Activated CD8-positive, alpha-beta memory T cell treated with anti-CD3 and anti-CD28 coated beads for 4 hours (primary cell): Measurements from ENCODE around the gene PPAT.
"Not testable (repeated sequence)": the region's sequence is repeated elsewhere in the genome, so short reads cannot be mapped to it uniquely, and the experiment has no call there.

Source experiments
- DNase-seq, 2 donors: peaks; one replicate each; pipeline ENCODE4 v3.0.0-alpha.2; 2020; ENCODE audit warnings: low read depth in 2 of 2

The PPAT gene

DNA sequence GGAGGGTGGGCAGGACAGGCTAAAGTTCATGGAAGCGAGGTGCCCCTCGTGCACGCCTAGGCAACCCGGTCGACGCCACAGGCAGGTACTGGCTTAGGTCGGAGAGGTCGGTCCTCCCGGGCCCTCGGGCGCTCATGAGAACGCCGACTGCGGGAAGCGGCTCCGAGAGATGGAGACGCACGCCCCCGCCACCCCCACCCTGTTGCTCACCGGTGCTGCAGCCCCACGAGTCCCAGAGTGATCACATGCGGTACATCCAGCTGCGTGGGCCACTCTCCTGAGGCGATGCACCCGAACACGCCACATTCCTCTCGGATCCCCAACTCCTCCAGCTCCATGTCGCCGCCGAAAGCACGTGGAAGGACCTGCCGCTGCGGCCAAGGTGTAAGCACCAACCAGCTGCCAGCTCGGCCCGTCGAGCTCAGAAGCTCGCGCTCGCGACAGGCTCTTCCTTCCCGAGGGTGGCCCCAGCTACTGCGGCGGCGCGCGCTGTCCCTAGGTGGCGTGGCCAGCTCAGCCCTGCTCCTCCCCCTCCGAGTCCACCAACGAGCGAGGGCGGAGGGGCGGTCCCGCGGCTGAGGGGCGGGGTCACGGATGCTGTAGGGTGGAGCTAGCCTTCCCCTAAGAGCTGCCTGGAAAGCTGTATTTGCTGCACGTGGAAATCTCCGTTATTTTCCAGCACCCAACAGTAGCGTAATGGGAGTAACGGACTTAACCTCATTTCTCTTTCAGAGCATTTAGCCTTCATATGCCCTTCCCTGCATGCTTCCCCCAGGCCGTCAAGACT lies at the start of gene PPAT:
Gene PPAT, minus strand, starts transcription at position 476 of the 787 bp plus-strand sequence. Its CDS starts 138 bp downstream, at position 338.
- DNase-seq, result peak; percentile 97

GRCh38 chr4:56480691-56481090 lies 45.3 kb upstream of the PPAT start:
- no peak for DNase-seq

DNA sequence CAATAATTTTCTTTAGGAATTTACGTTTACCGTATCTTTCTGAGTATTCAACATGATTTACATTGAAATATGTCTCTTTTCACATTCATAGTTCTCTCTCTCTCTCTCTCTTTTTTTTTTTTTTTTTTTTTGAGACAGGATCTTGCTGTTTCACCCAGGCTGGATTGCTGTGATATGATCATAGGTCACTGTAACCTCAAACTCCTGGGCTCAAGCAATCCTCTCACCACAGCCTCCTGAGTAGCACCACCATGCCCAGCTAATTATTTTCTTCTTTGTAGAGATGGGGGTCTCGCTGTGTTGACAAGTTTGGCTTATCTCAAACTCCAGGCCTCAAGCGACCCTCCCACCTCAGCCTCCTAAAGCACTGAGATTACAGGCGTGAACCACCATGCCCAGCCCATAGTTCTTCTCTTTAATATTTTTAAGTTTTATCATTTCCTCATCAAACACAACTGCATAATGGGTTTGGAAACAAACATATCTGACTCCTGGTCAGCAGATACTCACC lies 41.8 kb upstream of the PPAT start:
- DNase-seq, result no peak

- no peak for DNase-seq
Measured at GRCh38 chr4:56475917-56476316, 40.5 kb upstream of the PPAT start.

DNA sequence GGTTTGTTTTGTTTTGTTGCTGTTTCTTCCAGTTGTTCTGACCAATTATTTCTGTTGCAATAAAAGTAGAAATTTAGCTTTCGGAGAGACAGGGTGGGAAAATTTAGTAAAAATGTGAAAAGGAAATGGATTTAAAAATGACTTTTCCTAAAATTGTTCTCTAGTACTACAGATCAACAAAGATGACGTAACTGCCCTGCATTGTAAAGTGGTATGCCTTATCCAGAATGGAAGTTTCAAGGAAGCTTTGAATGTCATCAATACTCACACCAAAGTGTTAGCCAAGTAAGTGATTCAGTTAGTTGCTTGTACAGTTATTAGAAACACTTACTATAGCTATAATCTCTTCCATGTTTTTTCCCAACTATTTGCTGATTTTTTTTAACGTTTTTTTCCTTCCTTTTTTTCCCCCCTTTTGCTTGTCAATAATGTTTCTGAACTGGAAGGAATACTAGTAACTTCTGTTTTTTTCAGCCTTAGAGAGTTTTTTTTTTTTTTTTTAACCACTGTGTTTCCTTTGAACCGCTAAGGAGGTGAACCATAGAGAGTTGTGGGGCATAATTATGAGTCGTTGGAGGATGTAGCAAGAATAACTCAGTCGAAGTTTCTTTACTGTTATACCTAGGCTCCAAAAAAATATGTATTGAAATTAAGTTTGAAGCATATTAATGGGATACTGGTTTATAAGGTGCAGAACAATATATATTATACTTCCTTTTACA lies 34.2 kb upstream of the PPAT start:
- DNase-seq, result no peak

DNA sequence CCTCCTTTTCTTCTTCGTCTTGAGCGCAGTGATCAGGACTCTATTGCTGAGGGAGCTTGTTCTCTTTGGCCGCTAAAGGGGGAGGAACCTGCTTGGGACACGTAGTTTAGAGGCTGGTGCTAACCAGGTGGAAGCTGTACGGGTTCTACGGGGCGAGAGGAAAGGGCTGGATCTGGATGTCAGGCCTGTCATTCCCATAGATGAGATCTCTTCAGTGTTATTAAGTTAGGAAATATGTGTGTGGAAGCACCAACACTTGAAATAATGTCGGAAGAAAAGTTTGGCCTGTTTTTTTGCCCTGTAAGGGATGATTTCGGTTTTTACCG lies 32.6 kb upstream of the PPAT start:
- DNase-seq, result peak in 1 of 2 donors; percentile 2

DNA sequence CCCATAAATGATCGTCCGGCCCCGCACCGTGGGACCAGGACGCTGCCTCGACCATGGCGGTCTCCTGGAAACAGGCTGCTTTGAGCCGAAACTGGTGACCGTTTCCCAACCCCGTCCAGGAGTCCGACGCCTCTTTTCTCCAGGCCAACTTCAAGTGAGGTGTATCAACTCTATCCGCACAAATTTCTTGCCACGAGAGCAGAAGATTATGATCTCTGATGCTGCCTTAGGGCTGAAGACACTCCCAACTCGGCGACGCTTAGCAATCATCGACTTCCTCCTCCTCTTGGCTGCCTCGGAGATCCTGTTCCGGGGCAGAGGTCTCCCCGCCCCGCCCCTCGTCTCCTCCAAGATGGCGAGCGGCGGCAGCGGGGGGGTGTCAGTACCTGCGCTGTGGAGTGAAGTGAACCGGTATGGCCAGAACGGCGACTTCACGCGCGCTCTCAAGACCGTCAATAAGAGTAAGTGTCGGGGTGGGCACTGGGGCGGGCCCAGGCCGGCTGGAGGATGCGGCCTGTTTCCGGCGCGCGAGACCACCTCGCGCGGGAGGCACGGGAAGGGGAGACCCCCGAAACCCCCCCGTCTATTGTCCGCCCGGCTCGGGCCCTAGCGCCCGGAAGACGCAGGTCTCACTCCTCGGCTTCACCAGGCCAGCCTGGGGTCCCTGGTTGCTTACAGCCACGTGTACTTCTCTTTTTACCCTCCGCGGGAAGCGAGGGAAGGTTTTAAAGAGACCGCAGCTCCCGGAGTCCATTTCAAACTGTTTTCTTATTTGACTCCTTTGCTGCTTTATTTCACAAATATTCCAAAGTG lies 32.1 kb upstream of the PPAT start, which contains the start of gene SRP72:
Gene SRP72, plus strand, starts transcription at position 334 of the 813 bp plus-strand sequence. Its CDS starts 19 bp downstream, at position 353.
- peak; percentile 78 to 81 for DNase-seq

- DNase-seq, result no peak
Measured at GRCh38 chr4:56466910-56467283, 31.5 kb upstream of the PPAT start.

- not testable (repeated sequence) for DNase-seq
Measured at GRCh38 chr4:56466296-56466761, 30.9 kb upstream of the PPAT start.

DNA sequence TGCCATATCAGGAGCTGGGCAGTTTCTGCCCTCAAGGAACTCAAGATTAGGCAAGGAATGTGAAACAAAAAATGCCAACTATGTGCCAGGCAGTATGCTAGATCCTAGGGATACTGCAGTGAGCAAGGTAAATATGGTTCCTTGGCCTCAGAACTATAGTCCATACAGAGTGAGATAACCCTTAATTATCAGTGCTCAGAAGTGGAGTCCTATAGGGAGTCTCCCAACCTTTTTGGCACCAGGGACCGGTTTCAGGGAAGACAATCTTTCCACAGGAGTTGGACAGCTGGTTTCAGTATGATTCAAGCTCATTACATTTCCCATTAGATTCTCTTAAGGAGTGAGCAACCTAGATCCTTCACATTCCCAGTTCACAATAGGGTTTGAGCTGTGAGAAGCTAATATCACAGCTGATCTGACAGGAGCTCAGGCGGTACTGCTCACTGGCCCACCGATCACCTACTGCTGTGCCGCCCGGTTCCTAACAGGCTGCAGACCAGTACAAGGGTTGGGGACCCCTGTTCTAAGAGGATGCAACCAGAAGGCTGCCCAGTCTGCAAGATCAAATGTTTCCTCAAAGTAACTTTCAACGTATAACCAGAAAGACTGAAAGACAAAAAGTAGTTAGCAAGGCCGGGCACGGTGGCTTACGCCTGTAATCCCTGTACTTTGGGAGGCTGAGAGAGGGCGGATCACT lies 30.3 kb upstream of the PPAT start:
- DNase-seq, result no peak

GRCh38 chr4:56464581-56464980 lies 29.2 kb upstream of the PPAT start:
- no peak for DNase-seq

DNA sequence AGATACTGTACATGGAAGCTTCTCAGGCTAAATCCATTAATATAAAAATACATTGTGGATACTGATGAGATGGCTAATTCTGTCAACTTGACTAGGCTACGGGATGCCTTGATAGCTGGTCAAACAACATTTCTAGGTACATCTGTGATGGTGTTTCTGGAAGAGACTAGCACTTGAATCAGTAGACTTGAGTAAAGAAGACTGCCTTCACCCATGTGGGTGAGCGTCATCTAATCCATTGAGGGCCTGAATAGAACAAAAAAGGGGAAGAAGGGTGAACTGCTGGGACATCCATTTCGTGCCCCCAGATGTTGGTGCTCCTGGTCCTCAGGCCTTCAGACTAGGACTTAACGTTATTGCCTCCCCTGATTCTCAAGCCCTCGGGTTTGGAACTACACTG lies 28.3 kb upstream of the PPAT start:
- no peak for DNase-seq

- no peak for DNase-seq
Measured at GRCh38 chr4:56462157-56462556, 26.7 kb upstream of the PPAT start.

DNA sequence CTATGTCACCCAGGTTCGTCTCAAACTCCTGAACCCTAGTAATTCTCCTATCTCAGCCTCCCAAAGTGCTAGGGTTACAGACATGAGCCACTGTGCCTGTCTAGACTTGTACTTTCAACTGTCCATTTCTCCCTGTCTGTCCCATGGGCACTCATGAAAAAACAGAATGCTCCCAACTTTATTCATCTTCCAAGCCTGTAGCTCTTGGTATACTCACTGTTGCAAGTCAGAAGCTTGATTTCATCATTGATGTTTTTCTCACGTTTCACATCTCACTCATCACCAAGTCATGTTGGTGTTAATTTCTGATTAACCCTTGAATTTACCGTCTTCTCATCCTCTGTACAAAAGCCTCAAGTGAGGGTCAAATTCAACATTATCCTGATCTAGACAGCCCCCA lies 24.7 kb upstream of the PPAT start:
- DNase-seq, result no peak

- DNase-seq, result no peak
Measured at GRCh38 chr4:56450342-56450741, 14.9 kb upstream of the PPAT start.

DNA sequence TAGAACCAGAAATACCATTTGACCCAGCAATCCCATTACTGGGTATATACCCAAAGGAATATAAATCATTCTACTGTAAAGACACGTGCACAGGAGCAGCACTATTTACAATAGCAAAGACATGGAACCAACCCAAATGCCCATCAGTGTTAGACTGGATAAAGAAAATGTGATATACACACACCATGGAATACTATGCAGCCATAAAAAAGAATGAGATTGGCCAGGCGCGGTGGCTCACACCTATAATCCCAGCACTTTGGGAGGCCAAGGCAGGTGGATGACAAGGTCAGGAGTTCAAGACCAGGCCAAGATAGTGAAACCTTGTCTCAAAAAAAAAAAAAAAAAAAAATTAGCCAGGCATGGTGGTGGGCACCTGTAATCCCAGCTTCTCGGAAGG lies 14.1 kb upstream of the PPAT start:
- DNase-seq, result not testable (repeated sequence)

DNA sequence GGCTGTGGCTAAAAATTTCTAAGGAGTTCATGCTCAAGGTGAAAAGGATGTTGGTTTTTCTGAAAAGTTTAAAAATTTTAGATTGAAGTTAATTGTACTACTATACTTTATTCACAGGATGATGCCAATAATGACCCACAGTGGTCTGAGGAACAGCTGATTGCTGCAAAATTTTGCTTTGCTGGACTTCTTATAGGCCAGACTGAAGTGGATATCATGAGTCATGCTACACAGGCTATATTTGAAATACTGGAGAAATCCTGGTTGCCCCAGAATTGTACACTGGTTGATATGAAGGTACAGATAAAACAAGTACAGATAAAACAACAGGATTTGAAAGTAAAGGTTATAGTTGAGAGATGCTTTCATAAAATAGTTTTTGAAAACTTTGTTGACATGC lies 12.9 kb upstream of the PPAT start:
- no peak for DNase-seq

DNA sequence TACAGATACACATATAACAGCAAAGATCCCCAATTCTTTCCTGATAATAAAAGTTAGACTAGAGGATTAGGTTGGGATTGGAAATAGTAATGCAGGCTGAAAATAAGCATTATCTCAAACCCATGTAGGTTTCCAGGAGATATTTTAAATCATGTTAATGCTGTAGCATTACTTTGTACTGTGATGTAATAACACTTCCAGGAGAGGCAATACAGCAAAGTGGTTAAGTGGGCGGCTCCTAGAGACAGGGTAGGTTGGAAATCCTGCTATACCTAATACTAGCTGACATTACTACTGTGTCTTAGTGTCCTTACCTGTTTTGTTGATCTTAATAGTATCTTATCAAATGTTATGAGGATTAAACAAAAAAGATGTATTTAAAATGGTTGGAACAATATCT lies 10.3 kb upstream of the PPAT start:
- DNase-seq, result no peak

DNA sequence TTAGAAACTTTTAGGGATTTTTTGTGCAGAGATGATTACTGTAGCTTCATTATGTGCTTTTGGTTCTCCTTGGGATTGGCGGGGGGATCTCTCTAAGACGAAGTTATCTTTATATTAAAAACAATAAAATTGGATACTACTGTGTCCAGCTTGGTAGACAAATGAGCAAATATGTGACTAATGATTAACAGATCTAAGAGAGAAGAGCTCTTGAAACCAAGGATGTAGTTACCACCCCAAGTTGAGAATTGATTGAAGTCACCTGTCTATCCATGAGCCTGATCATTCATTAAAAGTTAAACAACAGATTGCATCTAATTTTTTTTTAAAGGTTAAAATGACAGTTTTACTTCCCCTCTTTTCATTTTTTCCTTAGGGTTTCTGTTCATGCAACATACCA lies 9.3 kb upstream of the PPAT start:
- DNase-seq, result no peak

DNA sequence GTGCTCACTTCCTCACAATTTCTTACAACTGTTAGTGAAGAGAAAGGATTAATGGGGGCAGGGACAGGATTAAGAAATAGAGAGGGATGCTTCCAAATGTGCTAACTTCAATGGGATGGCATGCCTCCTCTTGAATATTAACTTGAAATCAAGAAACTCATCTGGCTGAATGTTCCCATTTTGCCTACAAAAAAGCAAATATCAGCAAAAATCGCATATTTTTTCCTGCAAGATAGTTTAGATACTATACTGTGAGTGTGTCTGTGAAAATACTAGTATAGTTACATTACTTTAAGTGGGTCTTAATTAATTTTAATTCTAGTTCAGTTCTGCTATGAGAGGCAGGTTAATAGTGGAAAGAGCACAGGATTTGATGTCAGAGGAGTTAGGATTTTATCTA lies 5.6 kb upstream of the PPAT start:
- no peak for DNase-seq

DNA sequence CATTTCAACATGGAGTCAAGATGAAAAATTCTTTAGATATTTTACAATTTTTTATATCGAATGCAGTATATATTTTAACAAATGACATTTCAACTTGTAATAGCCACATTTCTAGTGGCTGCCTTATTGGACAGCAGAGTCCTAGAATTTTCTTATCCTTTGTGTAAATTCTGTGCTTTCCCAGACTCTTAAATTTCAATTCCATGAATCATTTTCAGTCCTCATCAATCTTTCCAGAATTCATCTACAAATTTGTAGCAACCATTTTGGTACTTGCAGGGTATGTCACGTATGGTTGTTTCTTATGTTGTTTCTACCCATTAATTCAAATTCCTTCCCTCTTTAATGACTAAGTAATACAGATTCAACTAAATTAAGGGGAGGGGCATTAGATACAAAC lies 3.4 kb upstream of the PPAT start:
- no peak for DNase-seq
